Esophagus squamous epithelium (tissue), 5 donors: Measurements from ENCODE around the gene DNAJC15. TPM values are rescaled to one million over a fixed set of nuclear protein-coding genes. Genes with fewer than 3 reads are reported as not detected.
"Not testable (repeated sequence)": the region's sequence is repeated elsewhere in the genome, so short reads cannot be mapped to it uniquely, and the experiment has no call there.

Experiments used
- DNase-seq: peaks from one replicate; lab custom pipeline; 2025; lab: John Stamatoyannopoulos, UW
- H3K27ac ChIP-seq, 4 donors: fragments of 200-600 bp; sonication (generic); one replicate each; pipeline ENCODE4 v1.5.1; 2016 to 2019; ENCODE audit warnings: mild to moderate bottlenecking in 1 of 4
- H3K27me3 ChIP-seq, 4 donors: fragments of 200-600 bp; sonication (generic); 1 replicate in 3 of 4; 2 replicates in 1 of 4; pipeline versions ENCODE4 v1.5.1 to v1.6.0; 2017 to 2021; ENCODE audit warnings: antibody characterized with exemption in 1 of 4
- H3K36me3 ChIP-seq, 3 donors: fragments of 200-600 bp; sonication (generic); one replicate each; pipeline ENCODE4 v1.5.1; 2016 to 2019
- H3K4me1 ChIP-seq, 3 donors: fragments of 200-600 bp; sonication (generic); one replicate each; pipeline ENCODE4 v1.5.1; 2017 to 2019
- H3K4me3 ChIP-seq, 4 donors: fragments of 200-600 bp; sonication (generic); 1 replicate in 3 of 4; 2 replicates in 1 of 4; pipeline ENCODE4 v1.5.1; 2016 to 2019; ENCODE audit warnings: mild to moderate bottlenecking in 2 of 4, moderate library complexity in 1 of 4
- H3K9me3 ChIP-seq, 3 donors: fragments of 200-600 bp; sonication (generic); one replicate each; pipeline ENCODE4 v1.5.1; 2016 to 2019
- CTCF ChIP-seq, 6 experiments: fragments of 450-650 bp in 4 of 6; fragments of 200-600 bp in 2 of 6; sonication (generic) in 2 of 6; IDR thresholded peaks; one replicate each; pipeline ENCODE4 v1.5.1; 2016 to 2019; ENCODE audit warnings: antibody characterized with exemption in 6 of 6, mild to moderate bottlenecking in 4 of 6, moderate library complexity in 4 of 6
- POLR2A ChIP-seq, 4 donors: fragments of 450-650 bp; IDR thresholded peaks; one replicate each; pipeline ENCODE4 v1.6.1; 2017; ENCODE audit warnings: antibody characterized with exemption in 4 of 4, mild to moderate bottlenecking in 4 of 4, moderate library complexity in 3 of 4
- whole genome bisulfite sequencing, 2 donors: methylation state at CpG; one replicate each; pipeline ENCODE4 v1.1.5; 2018; 5-methylcytosine and 5-hydroxymethylcytosine counted together
- intact Hi-C: fragments of 100-400 bp; cut with DNase I; formaldehyde crosslinking; loops from one replicate; pipeline ENCODE4 v1.15.0; 2022
- total RNA-seq, 4 donors: library from RNA; depleted of rRNA; stranded (reverse); fragments of >200 nt; gene quantifications; one replicate each; pipeline ENCODE4 v1.1.0, GENCODE V29; 2016
- donor health status: DM: yes; HTN: yes; CAD: no.

DNAJC15 gene
- total RNA-seq, 4 donors from 2014 or later: 2.9 to 15.0 (median 9.0) TPM

GRCh38 chr13:42990291-42991232, 32.8 kb upstream of the DNAJC15 start:
- Histone ChIP-seq H3K9me3 (no peaks in the 10 kb centered on the region), H3K27me3 (no peaks in the 10 kb centered on the region), H3K27ac (peak overlapping the region in 3 of 4 donors; percentile 6 to 94 (median 89)), H3K4me1 (peaks cover 1 to 34% (median 9%) of the 10 kb centered on the region in 3 donors), H3K36me3 (no peaks in the 10 kb centered on the region), H3K4me3 (peak overlapping the region in 3 of 4 donors; percentile 66 to 88 (median 82))
- intact Hi-C loops: no loop called here
- WGBS, 2 donors: 49 to 70% methylated on average over 10 of the region's 10 CpGs
- TF ChIP-seq CTCF (IDR thresholded peaks at IDR 0.05): no peak
- TF ChIP-seq POLR2A (IDR thresholded peaks at IDR 0.05): no peak
- no peak for DNase-seq

GRCh38 chr13:42991233-42991897, 32.0 kb upstream of the DNAJC15 start:
- intact Hi-C loops, H3K27me3 ChIP-seq, DNase-seq, H3K36me3 ChIP-seq, H3K9me3 ChIP-seq: not testable (repeated sequence)
- peak overlapping the region; percentile 79 to 94 (median 88) for H3K27ac ChIP-seq
- H3K4me1 ChIP-seq: peaks cover 0 to 27% (median 4%) of the 10 kb centered on the region in 3 donors
- H3K4me3 ChIP-seq: peak overlapping the region; percentile 49 to 88 (median 74)
- WGBS, 2 donors: 48 to 60% methylated on average over 12 to 15 of the region's 15 CpGs

GRCh38 chr13:42991898-42992763, 31.3 kb upstream of the DNAJC15 start, which contains the start of gene EPSTI1:
EPSTI1 (minus strand) TSS chr13:42992241; CDS start chr13:42992165, 76 bp downstream.
- TF ChIP-seq POLR2A (IDR thresholded peaks at IDR 0.05) (peak in 2 of 4 donors; percentile 37 to 57), CTCF (IDR thresholded peaks at IDR 0.05) (no peak)
- Histone ChIP-seq H3K27ac (peak within 1 kb of the TSS; percentile 79 to 94 (median 88)), H3K27me3 (no peaks in the 10 kb centered on the region), H3K9me3 (no peaks in the 10 kb centered on the region), H3K4me1 (peaks cover 0 to 27% (median 4%) of the 10 kb centered on the region in 3 donors), H3K4me3 (peak within 1 kb of the TSS; percentile 49 to 88 (median 74)), H3K36me3 (no peaks in the 10 kb centered on the region)
- intact Hi-C loops: no loop called here
- no peak for DNase-seq
- WGBS, 2 donors: 4 to 11% methylated on average over 8 to 20 of the region's 45 CpGs

- Histone ChIP-seq H3K27me3 (no peaks in the 10 kb centered on the region), H3K27ac (peak overlapping the region; percentile 79 to 94 (median 88)), H3K9me3 (no peaks in the 10 kb centered on the region), H3K4me1 (peaks cover 0 to 27% (median 4%) of the 10 kb centered on the region in 3 donors), H3K4me3 (peak overlapping the region; percentile 49 to 88 (median 74)), H3K36me3 (no peaks in the 10 kb centered on the region)
- 26 to 33% methylated on average over 4 of the region's 4 CpGs for WGBS, 2 donors
- TF ChIP-seq POLR2A (IDR thresholded peaks at IDR 0.05) (no peak), CTCF (IDR thresholded peaks at IDR 0.05) (no peak)
- no peak for DNase-seq
- intact Hi-C loops: no loop called here
Observed at GRCh38 chr13:42992764-42993122, 30.6 kb upstream of the DNAJC15 start.

GRCh38 chr13:42994878-42995277, 28.5 kb upstream of the DNAJC15 start:
- intact Hi-C loops: no loop called here
- Histone ChIP-seq H3K9me3 (no peaks in the 10 kb centered on the region), H3K27ac (no peak overlapping the region), H3K4me1 (peaks cover 0 to 27% (median 4%) of the 10 kb centered on the region in 3 donors), H3K27me3 (no peaks in the 10 kb centered on the region), H3K4me3 (no peak overlapping the region), H3K36me3 (no peaks in the 10 kb centered on the region)
- WGBS, 2 donors: 91 to 100% methylated on average over 1 of the region's 1 CpG
- DNase-seq: no peak
- TF ChIP-seq POLR2A (IDR thresholded peaks at IDR 0.05): no peak
- TF ChIP-seq CTCF (IDR thresholded peaks at IDR 0.05): no peak
